Panc1 (cell line): ENCODE data around the gene SEC11C. TPM values are rescaled to one million over a fixed set of nuclear protein-coding genes. Genes with fewer than 3 reads are reported as not detected.

Experiments used
- ATAC-seq: fragments of 200-7000 bp; cut with Tn5 transposase; 2 replicates; pipeline ENCODE4 v1.9.1; 2020; ENCODE audit warnings: mild to moderate bottlenecking, moderate library complexity
- BruUV-seq: library from RNA; stranded (reverse); fragments of 400-500 nt; replicated peaks from 2 replicates; lab custom pipeline; 2021; lab: Mats Ljungman, UMichigan
- CTCF ChIA-PET: fragments of 300-600 bp; sonication (Branson Sonifier 250); formaldehyde crosslinking; loops from one replicate; lab custom pipeline; 2022; ENCODE audit warnings: antibody characterized with exemption; lab: Charles Lee
- POLR2A ChIA-PET: fragments of 300-600 bp; sonication (Branson Sonifier 250); formaldehyde crosslinking; loops from one replicate; lab custom pipeline; 2022; ENCODE audit warnings: antibody characterized with exemption; lab: Charles Lee
- DNase-seq: peaks from one replicate; pipeline ENCODE4 v3.0.0-alpha.2; 2010; ENCODE audit warnings: low read depth, low spot score
- H3K27ac ChIP-seq: 2 replicates; pipeline ENCODE4 v1.5.1; 2011; ENCODE audit warnings: mild to moderate bottlenecking, low read length, inconsistent platforms
- H3K27me3 ChIP-seq: fragments of 200-500 bp; sonication (Bioruptor generic); 2 replicates; pipeline ENCODE4 v1.6.0; 2014; ENCODE audit warnings: low read length, inconsistent platforms; ENCODE audit not compliant: control insufficient read depth, insufficient read depth
- H3K36me3 ChIP-seq: fragments of 200-500 bp; sonication (Bioruptor generic); 2 replicates; pipeline ENCODE4 v1.5.1; 2014; ENCODE audit warnings: inconsistent platforms, mild to moderate bottlenecking, low read length, moderate library complexity; ENCODE audit not compliant: control insufficient read depth, insufficient read depth
- H3K4me1 ChIP-seq: 2 replicates; pipeline ENCODE4 v1.5.1; 2011; ENCODE audit warnings: inconsistent platforms, mild to moderate bottlenecking, low read length, moderate library complexity; ENCODE audit not compliant: control insufficient read depth, insufficient read depth
- H3K4me3 ChIP-seq, 2 experiments: 2 replicates each; pipeline ENCODE4 v1.5.1; 2011 to 2012; ENCODE audit warnings: low read depth in 2 of 2, low read length in 2 of 2, mild to moderate bottlenecking in 2 of 2, inconsistent platforms in 1 of 2, moderate library complexity in 1 of 2
- H3K9me3 ChIP-seq: fragments of 200-500 bp; sonication (Bioruptor generic); 2 replicates; pipeline ENCODE4 v1.5.1; 2014; ENCODE audit warnings: low read depth, mild to moderate bottlenecking, inconsistent platforms, low read length, moderate library complexity; ENCODE audit not compliant: control insufficient read depth, insufficient read depth
- CTCF ChIP-seq: fragments of 450-650 bp; IDR thresholded peaks from 2 replicates; pipeline ENCODE4 v1.5.1; 2017; ENCODE audit warnings: mild to moderate bottlenecking
- POLR2AphosphoS5 ChIP-seq: IDR thresholded peaks from 2 replicates; pipeline ENCODE4 v1.6.1; 2012; ENCODE audit warnings: mild to moderate bottlenecking, low read depth, low read length, moderate library complexity
- REST ChIP-seq, 2 experiments: IDR thresholded peaks; 2 replicates each; pipeline ENCODE4 v1.6.1; 2011 to 2012; ENCODE audit warnings: low read depth in 2 of 2, control low read depth in 1 of 2, low read length in 1 of 2, mild to moderate bottlenecking in 1 of 2, moderate library complexity in 1 of 2; ENCODE audit not compliant: insufficient read depth in 1 of 2
- SIN3A ChIP-seq: IDR thresholded peaks from 2 replicates; pipeline ENCODE4 v1.6.1; 2012; ENCODE audit warnings: low read depth, mild to moderate bottlenecking, low read length, moderate library complexity, borderline replicate concordance; ENCODE audit not compliant: insufficient read depth
- TCF7L2 ChIP-seq: IDR thresholded peaks from 2 replicates; pipeline ENCODE4 v1.6.1; 2011; ENCODE audit warnings: mild to moderate bottlenecking, low read depth, low read length, inconsistent platforms
- in situ Hi-C: cut with HindIII; loops from 2 replicates; pipeline ENCODE4 v1.10.0; 2016; ENCODE audit warnings: low sequenced_read_pairs, low pct_unique_long_range_greater_than_20kb
- intact Hi-C: fragments of 100-400 bp; cut with micrococcal nuclease; formaldehyde crosslinking; loops from one replicate; pipeline ENCODE4 v1.10.0; 2022; ENCODE audit not compliant: unreplicated experiment
- total RNA-seq: library from RNA; stranded (reverse); gene quantifications from one replicate; pipeline ENCODE4 v1.2.1, GENCODE V29; 2021; ENCODE audit not compliant: unreplicated experiment

Gene SEC11C
- total RNA-seq, 1 experiment from 2014 or later = 48.3 TPM

GRCh38 chr18:59093668-59094067, 46.0 kb upstream of the SEC11C start:
- Histone ChIP-seq H3K36me3 (no peaks in the 10 kb centered on the region), H3K27me3 (no peaks in the 10 kb centered on the region), H3K27ac (no peak overlapping the region), H3K4me3 (no peak overlapping the region), H3K9me3 (no peaks in the 10 kb centered on the region), H3K4me1 (no peaks in the 10 kb centered on the region)
- BruUV-seq = no TSS peak
- ATAC-seq (no peak), DNase-seq (no peak)
- CTCF ChIA-PET = no interaction called here
- POLR2A ChIA-PET = no interaction called here
- intact Hi-C loops (no loop called here), in situ Hi-C loops (no loop called here)
- TF ChIP-seq TCF7L2 (no peak), REST (IDR thresholded peaks at IDR 0.05; ENCODE audit: insufficient read depth in 1 of 2, low read depth in 2 of 2, low read length in 1 of 2) (no peak), POLR2AphosphoS5 (no peak), SIN3A (no peak), CTCF (no peak)

GRCh38 chr18:59094569-59094968, 45.1 kb upstream of the SEC11C start:
- intact Hi-C loops = no loop called here
- Histone ChIP-seq H3K4me3 (no peak overlapping the region), H3K9me3 (no peaks in the 10 kb centered on the region), H3K4me1 (no peaks in the 10 kb centered on the region), H3K27me3 (no peaks in the 10 kb centered on the region), H3K27ac (no peak overlapping the region), H3K36me3 (no peaks in the 10 kb centered on the region)
- CTCF ChIA-PET = no interaction called here
- DNase-seq (no peak), ATAC-seq (no peak)
- in situ Hi-C loops = no loop called here
- TF ChIP-seq CTCF = no peak
- TF ChIP-seq POLR2AphosphoS5 = no peak
- TF ChIP-seq REST (IDR thresholded peaks at IDR 0.05; ENCODE audit: insufficient read depth in 1 of 2, low read depth in 2 of 2, low read length in 1 of 2) = no peak
- no peak for TF ChIP-seq TCF7L2
- no peak for TF ChIP-seq SIN3A
- POLR2A ChIA-PET = no interaction called here
- no TSS peak for BruUV-seq
